ENCODE data around the gene CCNA2.

CCNA2 gene

DNA sequence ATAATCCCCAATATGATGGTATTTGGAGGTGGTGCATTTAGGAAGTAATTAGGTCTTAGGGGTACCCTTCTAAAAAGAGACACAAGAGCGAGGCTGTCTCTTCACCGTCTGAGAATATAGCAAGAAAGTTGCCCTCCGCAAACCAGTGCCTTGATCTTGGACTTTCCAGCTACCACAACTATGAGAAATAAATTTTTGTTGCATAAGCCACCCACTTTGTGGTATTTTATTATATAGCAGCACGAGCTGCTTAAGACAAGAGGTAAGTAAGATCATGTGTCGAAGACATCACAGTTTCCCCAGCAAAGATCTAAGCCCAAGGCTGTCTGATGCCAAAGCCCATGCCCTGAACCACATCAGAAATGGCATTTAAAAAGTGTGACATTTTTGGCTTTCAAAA, 32.2 kb downstream of the CCNA2 start:
- Histone ChIP-seq H3K27me3 (ENCODE audit: control insufficient read depth, insufficient read depth, low read length, poor library complexity, severe bottlenecking) (no peaks in the 10 kb centered on the region), H3K4me1 (ENCODE audit: control insufficient read depth, insufficient read depth, low read length) (no peaks in the 10 kb centered on the region), H3K9me3 (ENCODE audit: control insufficient read depth, low read length) (no peaks in the 10 kb centered on the region), H3K4me3 (ENCODE audit: insufficient read depth, low read depth, low read length) (no peak overlapping the region), H3K36me3 (ENCODE audit: control insufficient read depth, insufficient read depth, low read length) (no peaks in the 10 kb centered on the region), H3K27ac (ENCODE audit: insufficient read depth, low read depth, low read length, poor library complexity, severe bottlenecking) (no peak overlapping the region)
- 93 to 94% methylated on average over 5 of the region's 5 CpGs for WGBS, 2 experiments

DNA sequence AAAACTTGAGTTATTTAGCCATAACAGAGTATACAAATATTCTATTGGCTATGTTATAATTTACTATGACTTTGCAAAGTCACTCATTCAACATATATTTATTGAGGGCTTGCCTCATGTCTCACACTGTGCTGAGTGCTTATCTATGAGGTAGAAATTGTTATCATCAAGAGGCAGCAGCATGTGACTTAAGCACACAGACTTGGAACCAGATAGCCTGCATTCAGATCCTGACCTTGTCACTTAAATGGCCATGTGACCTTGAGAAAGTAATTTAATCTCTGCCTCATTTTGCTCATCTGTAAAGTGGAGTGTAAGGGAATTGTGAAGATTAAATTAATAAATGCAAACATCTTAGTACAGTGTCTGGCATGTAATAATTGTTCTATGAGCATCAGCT, 32.7 kb downstream of the CCNA2 start:
- no peak overlapping the region for H3K27ac ChIP-seq (ENCODE audit: insufficient read depth, low read depth, low read length, poor library complexity, severe bottlenecking)
- H3K4me3 ChIP-seq (ENCODE audit: insufficient read depth, low read depth, low read length): no peak overlapping the region
- H3K4me1 ChIP-seq (ENCODE audit: control insufficient read depth, insufficient read depth, low read length): no peaks in the 10 kb centered on the region
- no peaks in the 10 kb centered on the region for H3K27me3 ChIP-seq (ENCODE audit: control insufficient read depth, insufficient read depth, low read length, poor library complexity, severe bottlenecking)
- H3K9me3 ChIP-seq (ENCODE audit: control insufficient read depth, low read length): no peaks in the 10 kb centered on the region
- H3K36me3 ChIP-seq (ENCODE audit: control insufficient read depth, insufficient read depth, low read length): no peaks in the 10 kb centered on the region

DNA sequence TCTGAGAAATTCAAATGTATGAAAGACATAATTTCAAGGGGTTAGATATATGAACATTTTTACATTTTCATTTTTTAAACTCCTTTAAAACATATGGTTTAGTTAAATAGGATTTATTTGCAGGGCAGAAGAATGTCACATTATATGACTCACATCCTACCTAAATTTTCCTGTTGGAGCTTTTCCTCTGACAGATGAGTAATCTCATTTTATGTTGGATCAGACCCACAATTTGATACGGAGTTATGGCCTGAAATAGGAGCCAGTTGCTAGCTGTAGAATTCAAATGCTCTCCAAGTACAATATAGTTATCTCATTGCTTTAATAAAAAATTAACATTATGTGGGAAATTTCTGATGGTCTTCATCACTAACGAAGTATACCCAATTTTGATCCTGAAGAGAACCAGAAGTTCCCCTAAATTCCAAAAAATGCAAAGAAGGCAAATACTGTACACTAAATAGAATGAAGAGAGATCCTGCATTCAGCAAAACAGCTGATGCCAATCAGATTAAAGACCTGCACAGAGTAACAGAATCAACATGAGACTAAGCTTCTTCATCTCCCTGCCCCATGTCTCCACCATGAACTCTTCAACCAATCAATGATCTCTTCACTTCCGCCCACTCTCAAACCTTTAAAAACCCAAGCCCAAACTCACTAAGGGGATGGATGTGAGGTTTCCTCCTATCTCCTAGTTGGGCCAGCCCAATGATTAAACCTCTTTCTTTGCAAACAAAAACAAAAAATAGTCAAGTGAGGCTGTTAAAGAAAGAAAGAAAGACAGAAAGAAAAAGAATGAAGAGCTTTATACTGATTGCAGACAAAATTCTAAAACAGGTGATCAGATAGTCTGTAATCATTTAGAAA, 33.5 kb downstream of the CCNA2 start:
- Histone ChIP-seq H3K4me1 (ENCODE audit: control insufficient read depth, insufficient read depth, low read length) (no peaks in the 10 kb centered on the region), H3K27ac (ENCODE audit: insufficient read depth, low read depth, low read length, poor library complexity, severe bottlenecking) (no peak overlapping the region), H3K9me3 (ENCODE audit: control insufficient read depth, low read length) (no peaks in the 10 kb centered on the region), H3K36me3 (ENCODE audit: control insufficient read depth, insufficient read depth, low read length) (no peaks in the 10 kb centered on the region), H3K27me3 (ENCODE audit: control insufficient read depth, insufficient read depth, low read length, poor library complexity, severe bottlenecking) (no peaks in the 10 kb centered on the region), H3K4me3 (ENCODE audit: insufficient read depth, low read depth, low read length) (no peak overlapping the region)
- 88 to 95% methylated on average over 2 to 3 of the region's 3 CpGs for WGBS, 2 experiments

DNA sequence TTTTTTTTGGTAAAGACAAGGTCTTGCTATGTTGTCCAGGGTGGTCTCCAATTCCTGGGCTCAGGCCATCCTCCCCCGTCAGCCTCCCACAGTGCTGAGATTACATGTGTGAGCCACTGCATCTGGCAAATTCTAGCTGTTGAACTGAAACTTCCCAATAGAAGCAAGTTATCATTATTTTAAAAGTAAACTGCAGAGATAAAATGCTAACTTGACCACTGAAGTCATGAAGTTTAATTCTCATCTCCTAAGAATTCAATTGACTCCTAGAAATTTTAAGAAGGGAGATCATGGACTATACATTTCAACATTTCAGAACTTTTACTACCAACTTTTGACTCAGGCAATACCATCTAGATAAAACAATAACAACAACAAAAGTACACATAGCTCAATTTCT, 34.2 kb downstream of the CCNA2 start:
- 93 to 100% methylated on average over 1 of the region's 1 CpG for WGBS, 2 experiments
- H3K9me3 ChIP-seq (ENCODE audit: control insufficient read depth, low read length): no peaks in the 10 kb centered on the region
- no peak overlapping the region for H3K4me3 ChIP-seq (ENCODE audit: insufficient read depth, low read depth, low read length)
- no peaks in the 10 kb centered on the region for H3K36me3 ChIP-seq (ENCODE audit: control insufficient read depth, insufficient read depth, low read length)
- H3K27ac ChIP-seq (ENCODE audit: insufficient read depth, low read depth, low read length, poor library complexity, severe bottlenecking): no peak overlapping the region
- no peaks in the 10 kb centered on the region for H3K27me3 ChIP-seq (ENCODE audit: control insufficient read depth, insufficient read depth, low read length, poor library complexity, severe bottlenecking)
- H3K4me1 ChIP-seq (ENCODE audit: control insufficient read depth, insufficient read depth, low read length): no peaks in the 10 kb centered on the region

DNA sequence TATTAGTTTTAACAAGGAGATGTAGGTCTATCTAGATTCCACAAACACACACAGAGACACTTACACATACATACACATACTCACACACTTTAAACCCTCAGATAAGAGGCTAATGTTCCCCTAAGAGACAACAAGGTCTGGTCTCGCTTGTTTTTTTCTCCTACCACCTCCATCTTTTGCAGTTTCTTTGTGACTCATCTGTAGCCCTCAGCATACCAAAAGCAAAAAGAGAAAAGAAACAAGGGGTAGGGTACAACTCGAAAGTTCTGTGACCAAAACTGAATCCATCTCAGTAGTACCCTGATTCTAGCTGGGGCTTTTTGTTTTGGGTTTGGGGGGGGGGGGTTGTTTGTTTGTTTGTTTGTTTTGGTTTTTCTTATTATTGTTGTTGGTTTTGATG, 34.8 kb downstream of the CCNA2 start:
- Histone ChIP-seq H3K27ac (ENCODE audit: insufficient read depth, low read depth, low read length, poor library complexity, severe bottlenecking) (no peak overlapping the region), H3K9me3 (ENCODE audit: control insufficient read depth, low read length) (no peaks in the 10 kb centered on the region), H3K27me3 (ENCODE audit: control insufficient read depth, insufficient read depth, low read length, poor library complexity, severe bottlenecking) (no peaks in the 10 kb centered on the region), H3K36me3 (ENCODE audit: control insufficient read depth, insufficient read depth, low read length) (no peaks in the 10 kb centered on the region), H3K4me3 (ENCODE audit: insufficient read depth, low read depth, low read length) (no peak overlapping the region), H3K4me1 (ENCODE audit: control insufficient read depth, insufficient read depth, low read length) (no peaks in the 10 kb centered on the region)
- WGBS, 2 experiments: 90 to 91% methylated on average over 2 of the region's 2 CpGs

DNA sequence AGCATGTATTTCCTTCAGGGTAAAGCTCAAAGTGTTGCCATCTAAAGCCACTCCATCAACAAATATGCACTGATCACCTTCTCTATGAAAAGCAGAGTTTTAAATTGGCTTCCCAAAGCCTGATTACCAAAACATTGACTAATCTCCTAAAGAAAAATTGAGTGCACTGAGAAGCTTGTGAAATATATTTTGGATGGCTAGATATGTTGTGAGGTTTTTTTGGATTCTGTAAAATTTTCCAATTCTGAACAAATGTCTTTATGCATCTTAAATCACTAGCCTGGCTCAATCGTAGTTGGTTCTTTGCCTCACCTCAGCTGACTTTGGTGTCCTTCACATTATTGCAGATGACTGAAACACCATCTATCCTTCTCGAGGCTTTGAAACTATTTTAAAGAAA, 37.5 kb downstream of the CCNA2 start:
- H3K9me3 ChIP-seq (ENCODE audit: control insufficient read depth, low read length): no peaks in the 10 kb centered on the region
- H3K36me3 ChIP-seq (ENCODE audit: control insufficient read depth, insufficient read depth, low read length): no peaks in the 10 kb centered on the region
- H3K4me1 ChIP-seq (ENCODE audit: control insufficient read depth, insufficient read depth, low read length): no peaks in the 10 kb centered on the region
- no peaks in the 10 kb centered on the region for H3K27me3 ChIP-seq (ENCODE audit: control insufficient read depth, insufficient read depth, low read length, poor library complexity, severe bottlenecking)
- H3K4me3 ChIP-seq (ENCODE audit: insufficient read depth, low read depth, low read length): no peak overlapping the region
- 97 to 100% methylated on average over 1 to 2 of the region's 2 CpGs for WGBS, 2 experiments
- H3K27ac ChIP-seq (ENCODE audit: insufficient read depth, low read depth, low read length, poor library complexity, severe bottlenecking): no peak overlapping the region

DNA sequence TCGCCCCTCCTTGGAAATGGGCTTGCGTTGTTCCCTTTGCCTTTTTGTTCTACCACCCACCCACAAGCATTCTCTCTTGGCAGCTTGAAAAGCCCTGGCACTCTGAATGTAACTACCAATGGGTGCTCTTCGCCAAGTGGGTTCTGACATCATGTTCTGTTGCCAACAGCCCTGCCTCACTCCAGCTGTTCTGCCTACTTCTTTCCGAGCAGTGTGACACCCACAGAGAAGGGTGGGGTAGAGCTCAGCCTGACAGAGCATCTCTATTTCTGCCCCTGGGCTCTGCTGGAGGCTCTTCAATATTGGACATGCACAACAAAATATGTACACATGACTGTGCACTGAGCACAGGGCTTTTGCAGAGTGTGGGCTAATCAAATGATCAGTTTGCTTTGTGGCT, 38.2 kb downstream of the CCNA2 start:
- H3K4me3 ChIP-seq (ENCODE audit: insufficient read depth, low read depth, low read length): no peak overlapping the region
- H3K27ac ChIP-seq (ENCODE audit: insufficient read depth, low read depth, low read length, poor library complexity, severe bottlenecking): no peak overlapping the region
- H3K36me3 ChIP-seq (ENCODE audit: control insufficient read depth, insufficient read depth, low read length): no peaks in the 10 kb centered on the region
- H3K27me3 ChIP-seq (ENCODE audit: control insufficient read depth, insufficient read depth, low read length, poor library complexity, severe bottlenecking): no peaks in the 10 kb centered on the region
- H3K4me1 ChIP-seq (ENCODE audit: control insufficient read depth, insufficient read depth, low read length): no peaks in the 10 kb centered on the region
- no peaks in the 10 kb centered on the region for H3K9me3 ChIP-seq (ENCODE audit: control insufficient read depth, low read length)
- 80 to 88% methylated on average over 4 of the region's 4 CpGs for WGBS, 2 experiments

DNA sequence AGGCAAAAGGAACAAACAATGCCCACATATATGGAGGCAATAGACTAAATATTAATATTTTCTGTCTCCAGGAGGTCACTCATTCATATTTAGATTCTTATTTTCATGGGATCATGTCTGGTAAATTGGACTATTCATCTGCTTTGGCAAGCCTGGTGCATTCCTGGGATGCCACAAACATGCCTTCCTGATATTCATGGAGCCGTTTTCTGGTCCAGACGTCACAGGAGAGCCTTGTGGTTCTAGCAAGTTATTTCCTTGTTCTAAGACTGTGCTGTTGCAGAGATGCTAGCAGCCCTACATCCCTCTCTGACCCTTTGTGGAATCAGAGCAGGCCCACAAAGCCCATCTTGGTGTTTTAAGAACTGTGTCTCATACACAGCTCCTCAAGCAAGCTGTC, 38.7 kb downstream of the CCNA2 start:
- 87 to 93% methylated on average over 2 of the region's 2 CpGs for WGBS, 2 experiments
- Histone ChIP-seq H3K4me3 (ENCODE audit: insufficient read depth, low read depth, low read length) (no peak overlapping the region), H3K4me1 (ENCODE audit: control insufficient read depth, insufficient read depth, low read length) (no peaks in the 10 kb centered on the region), H3K27me3 (ENCODE audit: control insufficient read depth, insufficient read depth, low read length, poor library complexity, severe bottlenecking) (no peaks in the 10 kb centered on the region), H3K9me3 (ENCODE audit: control insufficient read depth, low read length) (no peaks in the 10 kb centered on the region), H3K36me3 (ENCODE audit: control insufficient read depth, insufficient read depth, low read length) (no peaks in the 10 kb centered on the region), H3K27ac (ENCODE audit: insufficient read depth, low read depth, low read length, poor library complexity, severe bottlenecking) (no peak overlapping the region)

DNA sequence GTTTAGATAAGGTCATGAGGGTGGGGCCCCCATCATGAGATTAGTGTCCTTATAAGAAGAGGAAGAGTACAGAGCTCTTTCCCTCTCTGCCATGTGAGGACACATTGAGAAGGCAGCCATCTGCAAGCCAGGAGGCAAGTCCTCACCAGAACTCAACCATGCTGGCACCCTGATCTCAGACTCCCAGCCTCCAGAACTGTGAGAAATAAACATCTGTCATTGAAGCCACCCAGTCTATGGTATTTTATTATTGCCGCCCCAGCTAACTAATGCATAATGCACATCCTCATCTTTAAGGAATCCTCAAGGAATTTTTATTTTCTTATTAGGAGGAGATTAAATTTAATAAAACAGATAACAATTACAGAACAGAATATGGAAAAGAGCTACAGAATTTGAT, 39.3 kb downstream of the CCNA2 start:
- no peak overlapping the region for H3K4me3 ChIP-seq (ENCODE audit: insufficient read depth, low read depth, low read length)
- 83% methylated on average over 1 of the region's 1 CpG; no CpG with 5 or more reads in 1 of the 2 experiments for WGBS, 2 experiments

DNA sequence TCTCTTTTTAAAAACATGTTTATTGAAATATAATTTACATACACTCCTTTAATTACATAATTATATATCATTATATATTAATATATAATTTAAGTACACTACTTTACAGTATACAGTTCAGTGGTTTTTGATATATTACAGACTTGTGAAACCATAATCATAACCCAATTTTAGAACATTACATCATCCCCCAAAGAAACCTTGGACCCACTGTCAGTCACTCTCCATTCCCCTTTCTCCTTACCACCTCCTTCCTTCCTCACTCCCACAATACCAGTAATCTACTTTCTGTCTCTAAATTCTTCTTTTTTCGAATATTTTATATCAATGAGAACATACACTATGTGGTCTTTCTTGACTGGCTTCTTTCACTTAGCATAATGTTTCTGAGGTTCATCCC, 40.5 kb downstream of the CCNA2 start:
- H3K27me3 ChIP-seq (ENCODE audit: control insufficient read depth, insufficient read depth, low read length, poor library complexity, severe bottlenecking): no peaks in the 10 kb centered on the region
- H3K27ac ChIP-seq (ENCODE audit: insufficient read depth, low read depth, low read length, poor library complexity, severe bottlenecking): no peak overlapping the region
- no peaks in the 10 kb centered on the region for H3K36me3 ChIP-seq (ENCODE audit: control insufficient read depth, insufficient read depth, low read length)
- H3K9me3 ChIP-seq (ENCODE audit: control insufficient read depth, low read length): no peaks in the 10 kb centered on the region
- H3K4me1 ChIP-seq (ENCODE audit: control insufficient read depth, insufficient read depth, low read length): no peaks in the 10 kb centered on the region
- H3K4me3 ChIP-seq (ENCODE audit: insufficient read depth, low read depth, low read length): no peak overlapping the region
- WGBS, 2 experiments: 89 to 95% methylated on average over 1 of the region's 1 CpG

More for the DNA sequence above, 39.3 kb downstream of the CCNA2 start:
- Histone ChIP-seq H3K27ac (ENCODE audit: insufficient read depth, low read depth, low read length, poor library complexity, severe bottlenecking) (no peak overlapping the region), H3K36me3 (ENCODE audit: control insufficient read depth, insufficient read depth, low read length) (no peaks in the 10 kb centered on the region), H3K4me1 (ENCODE audit: control insufficient read depth, insufficient read depth, low read length) (no peaks in the 10 kb centered on the region), H3K27me3 (ENCODE audit: control insufficient read depth, insufficient read depth, low read length, poor library complexity, severe bottlenecking) (no peaks in the 10 kb centered on the region), H3K9me3 (ENCODE audit: control insufficient read depth, low read length) (no peaks in the 10 kb centered on the region)
